ENCODE measurements around the gene CAPN5.

DNA sequence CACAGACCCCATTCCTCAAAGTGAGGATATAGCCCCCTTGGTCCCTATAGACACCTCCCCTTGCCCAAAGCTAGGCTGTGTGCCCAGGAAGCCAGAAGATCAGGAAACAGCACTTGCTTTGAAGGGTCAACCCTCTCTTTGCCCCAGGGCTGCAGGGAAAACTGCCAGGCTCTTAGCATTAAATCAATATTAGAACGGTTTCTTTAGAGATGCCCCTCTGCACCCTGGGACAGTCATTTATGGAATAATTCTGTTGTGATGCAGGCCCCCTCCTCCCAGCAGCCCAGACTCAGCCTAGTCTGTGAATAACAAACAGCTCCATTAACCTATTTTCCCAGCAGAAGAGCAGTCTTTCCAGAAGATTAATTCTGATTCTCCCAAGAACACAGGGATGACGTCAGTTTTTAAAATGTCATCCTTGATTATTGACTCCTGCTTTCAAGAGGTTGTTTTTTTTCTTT is 11.6 kb upstream of the CAPN5 start:
- no peak for TF ChIP-seq RCOR1 (IDR thresholded peaks at IDR 0.05; ENCODE audit: low read depth, low read length)
- TF ChIP-seq, protein P1, sequence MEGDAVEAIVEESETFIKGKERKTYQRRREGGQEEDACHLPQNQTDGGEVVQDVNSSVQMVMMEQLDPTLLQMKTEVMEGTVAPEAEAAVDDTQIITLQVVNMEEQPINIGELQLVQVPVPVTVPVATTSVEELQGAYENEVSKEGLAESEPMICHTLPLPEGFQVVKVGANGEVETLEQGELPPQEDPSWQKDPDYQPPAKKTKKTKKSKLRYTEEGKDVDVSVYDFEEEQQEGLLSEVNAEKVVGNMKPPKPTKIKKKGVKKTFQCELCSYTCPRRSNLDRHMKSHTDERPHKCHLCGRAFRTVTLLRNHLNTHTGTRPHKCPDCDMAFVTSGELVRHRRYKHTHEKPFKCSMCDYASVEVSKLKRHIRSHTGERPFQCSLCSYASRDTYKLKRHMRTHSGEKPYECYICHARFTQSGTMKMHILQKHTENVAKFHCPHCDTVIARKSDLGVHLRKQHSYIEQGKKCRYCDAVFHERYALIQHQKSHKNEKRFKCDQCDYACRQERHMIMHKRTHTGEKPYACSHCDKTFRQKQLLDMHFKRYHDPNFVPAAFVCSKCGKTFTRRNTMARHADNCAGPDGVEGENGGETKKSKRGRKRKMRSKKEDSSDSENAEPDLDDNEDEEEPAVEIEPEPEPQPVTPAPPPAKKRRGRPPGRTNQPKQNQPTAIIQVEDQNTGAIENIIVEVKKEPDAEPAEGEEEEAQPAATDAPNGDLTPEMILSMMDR (IDR thresholded peaks at IDR 0.05): no peak
- no peak for TF ChIP-seq CEBPB (IDR thresholded peaks at IDR 0.05)
- no peak for TF ChIP-seq EHMT2 (IDR thresholded peaks at IDR 0.05; ENCODE audit: low read depth)
- no peak for TF ChIP-seq KDM1A (IDR thresholded peaks at IDR 0.05; ENCODE audit: low read depth)
- TF ChIP-seq EP300 (IDR thresholded peaks at IDR 0.05): no peak
- TF ChIP-seq PHF8 (IDR thresholded peaks at IDR 0.05; ENCODE audit: borderline replicate concordance, low read depth): no peak
- no peak for TF ChIP-seq MYC (IDR thresholded peaks at IDR 0.05; ENCODE audit: borderline replicate concordance, low read length)
- TF ChIP-seq, protein P2, sequence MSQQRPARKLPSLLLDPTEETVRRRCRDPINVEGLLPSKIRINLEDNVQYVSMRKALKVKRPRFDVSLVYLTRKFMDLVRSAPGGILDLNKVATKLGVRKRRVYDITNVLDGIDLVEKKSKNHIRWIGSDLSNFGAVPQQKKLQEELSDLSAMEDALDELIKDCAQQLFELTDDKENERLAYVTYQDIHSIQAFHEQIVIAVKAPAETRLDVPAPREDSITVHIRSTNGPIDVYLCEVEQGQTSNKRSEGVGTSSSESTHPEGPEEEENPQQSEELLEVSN (IDR thresholded peaks at IDR 0.05; ENCODE audit: borderline replicate concordance, low read depth): no peak
- TF ChIP-seq MAFK (IDR thresholded peaks at IDR 0.05; ENCODE audit: partially characterized antibody): no peak
- no peak for TF ChIP-seq TP53 (CRISPR knock-in tag; IDR thresholded peaks at IDR 0.05)
- no peak for TF ChIP-seq ESRRA (IDR thresholded peaks at IDR 0.05; ENCODE audit: borderline replicate concordance, low read length)
- TF ChIP-seq, protein P3, sequence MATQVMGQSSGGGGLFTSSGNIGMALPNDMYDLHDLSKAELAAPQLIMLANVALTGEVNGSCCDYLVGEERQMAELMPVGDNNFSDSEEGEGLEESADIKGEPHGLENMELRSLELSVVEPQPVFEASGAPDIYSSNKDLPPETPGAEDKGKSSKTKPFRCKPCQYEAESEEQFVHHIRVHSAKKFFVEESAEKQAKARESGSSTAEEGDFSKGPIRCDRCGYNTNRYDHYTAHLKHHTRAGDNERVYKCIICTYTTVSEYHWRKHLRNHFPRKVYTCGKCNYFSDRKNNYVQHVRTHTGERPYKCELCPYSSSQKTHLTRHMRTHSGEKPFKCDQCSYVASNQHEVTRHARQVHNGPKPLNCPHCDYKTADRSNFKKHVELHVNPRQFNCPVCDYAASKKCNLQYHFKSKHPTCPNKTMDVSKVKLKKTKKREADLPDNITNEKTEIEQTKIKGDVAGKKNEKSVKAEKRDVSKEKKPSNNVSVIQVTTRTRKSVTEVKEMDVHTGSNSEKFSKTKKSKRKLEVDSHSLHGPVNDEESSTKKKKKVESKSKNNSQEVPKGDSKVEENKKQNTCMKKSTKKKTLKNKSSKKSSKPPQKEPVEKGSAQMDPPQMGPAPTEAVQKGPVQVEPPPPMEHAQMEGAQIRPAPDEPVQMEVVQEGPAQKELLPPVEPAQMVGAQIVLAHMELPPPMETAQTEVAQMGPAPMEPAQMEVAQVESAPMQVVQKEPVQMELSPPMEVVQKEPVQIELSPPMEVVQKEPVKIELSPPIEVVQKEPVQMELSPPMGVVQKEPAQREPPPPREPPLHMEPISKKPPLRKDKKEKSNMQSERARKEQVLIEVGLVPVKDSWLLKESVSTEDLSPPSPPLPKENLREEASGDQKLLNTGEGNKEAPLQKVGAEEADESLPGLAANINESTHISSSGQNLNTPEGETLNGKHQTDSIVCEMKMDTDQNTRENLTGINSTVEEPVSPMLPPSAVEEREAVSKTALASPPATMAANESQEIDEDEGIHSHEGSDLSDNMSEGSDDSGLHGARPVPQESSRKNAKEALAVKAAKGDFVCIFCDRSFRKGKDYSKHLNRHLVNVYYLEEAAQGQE (IDR thresholded peaks at IDR 0.05): no peak
- TF ChIP-seq, protein P4, sequence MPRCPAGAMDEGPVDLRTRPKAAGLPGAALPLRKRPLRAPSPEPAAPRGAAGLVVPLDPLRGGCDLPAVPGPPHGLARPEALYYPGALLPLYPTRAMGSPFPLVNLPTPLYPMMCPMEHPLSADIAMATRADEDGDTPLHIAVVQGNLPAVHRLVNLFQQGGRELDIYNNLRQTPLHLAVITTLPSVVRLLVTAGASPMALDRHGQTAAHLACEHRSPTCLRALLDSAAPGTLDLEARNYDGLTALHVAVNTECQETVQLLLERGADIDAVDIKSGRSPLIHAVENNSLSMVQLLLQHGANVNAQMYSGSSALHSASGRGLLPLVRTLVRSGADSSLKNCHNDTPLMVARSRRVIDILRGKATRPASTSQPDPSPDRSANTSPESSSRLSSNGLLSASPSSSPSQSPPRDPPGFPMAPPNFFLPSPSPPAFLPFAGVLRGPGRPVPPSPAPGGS (IDR thresholded peaks at IDR 0.05): no peak
